GM18499 (cell line): Measurements from ENCODE around the gene TEX29.

ENCODE experiments used
- ATAC-seq: cut with Tn5 transposase; IDR thresholded peaks from one replicate; pipeline ENCODE4 v1.9.1; 2021; ENCODE audit warnings: moderate number of reproducible peaks; ENCODE audit not compliant: insufficient read depth, unreplicated experiment

Gene TEX29

GRCh38 chr13:111388851-111389500, 68.5 kb downstream of the TEX29 start:
- no peak for ATAC-seq

GRCh38 chr13:111389621-111390521, 69.4 kb downstream of the TEX29 start:
- no peak for ATAC-seq

GRCh38 chr13:111390522-111391270, 70.3 kb downstream of the TEX29 start:
- ATAC-seq: no peak

- no peak for ATAC-seq
Measured at GRCh38 chr13:111392486-111392885, 72.0 kb downstream of the TEX29 start.

GRCh38 chr13:111393221-111393790, 72.9 kb downstream of the TEX29 start:
- no peak for ATAC-seq
